Sigmoid colon (tissue), 4 donors: ENCODE data around the gene C1QL1.

ENCODE experiments used
- CTCF ChIP-seq, 4 experiments: fragments of 450-650 bp in 3 of 4; fragments of 200-600 bp in 1 of 4; IDR thresholded peaks; one replicate each; pipeline ENCODE4 v1.5.1; 2016 to 2019; ENCODE audit warnings: antibody characterized with exemption in 4 of 4, mild to moderate bottlenecking in 3 of 4, moderate library complexity in 2 of 4
- POLR2A ChIP-seq, 2 donors: fragments of 450-650 bp; IDR thresholded peaks; one replicate each; pipeline ENCODE4 v1.6.1; 2016; ENCODE audit warnings: antibody characterized with exemption in 2 of 2, mild to moderate bottlenecking in 2 of 2, moderate library complexity in 2 of 2
- POLR2AphosphoS5 ChIP-seq, 4 donors: sonication (generic); formaldehyde crosslinking; IDR thresholded peaks; one replicate each; pipeline ENCODE4 v1.6.1; 2017; ENCODE audit warnings: antibody characterized with exemption in 4 of 4

- no peak for TF ChIP-seq POLR2A (IDR thresholded peaks at IDR 0.05)
- TF ChIP-seq CTCF (IDR thresholded peaks at IDR 0.05), result no peak
- no peak for TF ChIP-seq POLR2AphosphoS5 (IDR thresholded peaks at IDR 0.05)
Measured at GRCh38 chr17:44928136-44928535, 40.0 kb downstream of the C1QL1 start.
